GM18517 (cell line): Measurements from ENCODE around the gene SLC6A3.
A peak's percentile ranks its signal among the peaks of the same experiment; 100 is the strongest.

Experiments
- ATAC-seq: cut with Tn5 transposase; IDR thresholded peaks from one replicate; pipeline ENCODE4 v1.9.1; 2021; ENCODE audit warnings: mild to moderate bottlenecking, moderate library complexity; ENCODE audit not compliant: unreplicated experiment

SLC6A3 gene

DNA sequence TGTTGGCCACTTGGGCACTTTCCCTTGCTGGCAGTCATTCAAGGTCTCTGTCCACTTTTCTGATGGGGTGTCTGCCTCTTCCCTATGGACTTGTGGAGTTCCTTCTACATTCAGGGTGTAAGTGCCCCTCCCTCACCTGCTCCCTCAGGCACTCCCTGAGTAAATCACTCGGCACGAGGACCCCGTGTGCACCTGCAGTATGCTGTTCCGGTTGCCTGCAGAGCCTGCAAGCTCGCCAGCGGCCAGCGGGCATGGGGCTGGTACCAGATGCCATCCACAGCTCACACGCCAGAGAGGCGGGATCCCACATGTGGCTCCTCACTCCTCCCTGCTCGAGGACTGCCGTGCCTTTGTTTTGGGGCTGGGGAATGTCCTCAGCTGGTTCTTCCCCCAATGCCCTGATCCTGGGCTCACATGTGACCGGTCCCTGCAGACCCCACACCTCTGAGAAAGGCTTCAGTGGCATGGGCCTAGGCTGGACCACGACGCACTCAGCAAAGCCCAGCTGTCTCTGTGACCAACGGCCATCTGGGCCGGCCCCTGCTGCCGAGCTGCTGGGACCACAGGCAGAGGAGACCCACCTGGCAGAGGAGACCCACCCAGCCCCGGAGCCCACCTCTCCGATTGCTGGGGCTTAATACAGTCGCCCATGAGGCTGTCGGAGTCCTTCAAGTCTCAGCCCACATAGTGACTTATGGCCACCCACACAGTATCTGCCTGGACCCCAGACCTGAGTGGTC lies 54.2 kb downstream of the SLC6A3 start:
- no peak for ATAC-seq

GRCh38 chr5:1390333-1390732 lies 54.9 kb downstream of the SLC6A3 start:
- no peak for ATAC-seq

GRCh38 chr5:1388383-1388967 lies 56.8 kb downstream of the SLC6A3 start:
- no peak for ATAC-seq

DNA sequence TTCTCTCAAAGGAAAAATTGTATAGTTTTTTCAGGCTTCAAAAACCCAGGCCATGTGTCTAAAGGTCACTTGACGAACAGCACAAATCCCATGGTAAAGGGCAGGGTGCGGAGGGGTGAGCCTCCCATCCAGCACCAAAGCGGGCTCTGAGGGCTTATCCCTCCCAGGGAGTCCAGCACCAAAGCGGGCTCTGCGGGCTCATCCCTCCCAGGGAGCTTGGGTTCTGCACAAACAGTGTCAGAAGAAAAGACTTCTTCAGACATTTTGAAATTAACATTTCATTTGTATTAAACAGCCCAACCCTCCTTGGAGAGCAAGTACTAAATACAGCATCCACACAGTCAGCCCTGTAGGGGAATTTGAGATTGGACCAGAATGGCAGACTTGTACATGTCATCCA lies 57.4 kb downstream of the SLC6A3 start:
- no peak for ATAC-seq

DNA sequence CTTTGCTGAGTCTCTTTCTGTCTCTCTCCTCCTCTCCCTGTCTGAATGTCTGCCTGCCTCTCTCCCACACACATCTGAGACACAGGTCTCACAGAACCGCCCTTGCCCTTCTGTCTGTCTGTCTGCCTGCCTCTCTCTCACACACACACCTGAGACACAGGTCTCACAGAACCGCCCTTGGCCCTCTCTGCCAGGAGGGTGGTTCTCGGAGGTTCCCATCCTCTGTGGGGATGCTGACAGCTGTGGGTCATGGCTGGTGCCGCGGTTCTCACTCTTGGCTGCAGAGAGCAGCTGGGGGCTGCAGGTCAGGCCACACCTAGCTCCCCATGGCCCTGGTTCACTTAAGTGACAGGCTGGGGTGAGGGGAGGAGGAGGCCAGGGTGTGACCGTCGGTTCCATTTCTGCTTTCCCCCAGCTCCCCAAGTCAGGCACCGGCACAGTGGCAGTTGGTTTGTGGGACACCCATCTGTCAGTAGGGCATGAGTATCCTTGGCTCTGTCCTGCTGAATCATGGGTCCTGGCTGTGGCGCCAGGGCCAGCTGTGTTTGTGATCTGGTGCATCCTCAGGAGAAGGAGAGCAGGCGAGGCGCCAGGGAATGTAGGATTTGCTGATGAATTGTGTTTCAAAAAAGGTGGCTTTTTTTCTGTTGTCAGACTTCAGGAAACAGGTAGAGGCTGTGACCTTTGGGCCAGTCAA lies 58.0 kb downstream of the SLC6A3 start:
- no peak for ATAC-seq

- peak; percentile 57 for ATAC-seq
These were observed 58.9 kb downstream of the SLC6A3 start for GRCh38 chr5:1386274-1386717.

DNA sequence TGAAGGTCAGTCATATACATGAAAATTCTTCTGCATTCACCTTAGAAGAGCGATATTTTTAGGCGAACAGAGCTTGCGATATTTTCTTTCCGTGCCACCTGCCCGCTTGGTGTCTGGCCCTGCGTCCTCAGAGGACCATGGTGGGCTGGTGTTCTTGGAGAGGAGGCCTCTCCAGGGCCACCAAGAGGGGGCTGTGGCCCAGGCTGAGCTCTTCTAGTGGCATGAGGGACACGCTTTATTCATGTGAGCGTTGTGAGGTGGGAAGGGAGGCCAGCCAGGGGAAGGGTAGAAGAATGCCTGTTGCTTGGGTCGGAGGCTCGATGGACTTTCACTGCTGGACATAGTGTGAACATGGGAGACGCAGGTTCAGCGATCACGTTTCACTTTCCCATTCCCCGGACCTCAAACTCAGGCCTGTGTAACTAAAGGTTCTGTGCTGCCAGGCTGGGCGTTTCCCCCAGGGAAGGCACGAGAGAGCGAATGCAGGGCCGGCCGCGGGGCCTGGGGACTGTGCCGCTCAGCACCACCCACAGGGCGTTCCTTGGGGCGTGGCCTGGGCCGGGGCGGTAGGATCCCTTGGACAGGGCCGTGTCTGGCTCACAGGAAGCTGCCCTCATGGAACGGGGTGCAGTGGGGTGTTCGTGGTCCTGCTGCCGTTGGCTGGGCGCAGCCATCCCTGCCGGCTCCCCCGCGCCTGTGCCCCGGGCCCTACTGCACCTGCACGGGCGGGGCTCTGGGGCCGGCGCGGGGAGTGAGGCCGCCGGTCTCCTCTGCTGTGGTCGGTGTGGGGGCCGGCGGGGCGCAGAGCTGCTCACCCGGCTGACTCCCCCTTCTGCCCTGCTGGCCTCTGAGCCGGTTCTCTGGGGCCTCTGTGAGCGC lies 59.6 kb downstream of the SLC6A3 start:
- peak; percentile 73 for ATAC-seq

- ATAC-seq, result no peak
These were observed 60.7 kb downstream of the SLC6A3 start for GRCh38 chr5:1384521-1384920.

DNA sequence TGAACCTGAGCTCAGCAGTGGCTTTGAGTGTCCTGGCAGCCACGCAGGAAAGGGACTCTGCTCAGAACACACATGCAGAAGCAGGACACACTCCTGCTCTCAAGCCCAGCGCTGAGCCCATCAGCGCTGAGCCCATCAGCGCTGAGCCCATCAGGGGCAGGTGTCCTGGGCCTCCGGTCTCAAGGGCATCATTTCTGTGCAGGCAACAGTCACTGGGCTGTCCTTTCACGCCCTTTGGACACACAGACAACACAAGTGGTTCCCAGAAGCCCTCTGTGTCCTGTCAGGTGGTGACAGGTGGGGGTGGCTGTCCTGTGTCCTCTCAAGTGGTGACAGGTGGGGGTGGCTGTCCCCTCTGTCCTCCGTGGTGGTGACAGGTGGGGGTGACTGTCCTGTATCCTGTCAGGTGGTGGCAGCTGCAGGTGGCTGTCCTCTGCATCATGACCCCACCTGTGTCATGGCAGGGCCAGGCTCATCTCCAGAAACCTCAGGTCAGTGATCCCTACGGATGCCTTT lies 61.3 kb downstream of the SLC6A3 start:
- no peak for ATAC-seq

DNA sequence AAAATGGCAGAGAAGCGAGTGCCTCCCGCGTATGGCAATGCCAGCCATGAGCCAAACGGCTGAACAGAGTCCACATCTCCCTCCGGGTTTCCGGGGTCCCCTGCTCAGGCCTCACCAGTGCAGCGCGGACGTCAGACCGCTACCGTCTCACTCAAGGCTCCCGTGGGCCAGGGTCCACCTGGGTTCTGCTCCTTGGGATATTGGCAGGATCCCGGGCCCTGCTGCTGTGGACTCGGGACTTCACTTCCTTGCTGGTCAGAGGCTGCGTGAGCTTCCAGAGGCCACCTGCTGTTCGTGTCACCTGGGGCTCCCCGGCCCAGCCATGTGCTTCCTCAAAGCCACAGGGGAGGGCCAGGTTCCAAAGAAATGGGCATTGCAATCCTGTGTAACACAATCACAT lies 61.9 kb downstream of the SLC6A3 start:
- ATAC-seq, result no peak

GRCh38 chr5:1382248-1382700 lies 63.0 kb downstream of the SLC6A3 start:
- ATAC-seq, result no peak

DNA sequence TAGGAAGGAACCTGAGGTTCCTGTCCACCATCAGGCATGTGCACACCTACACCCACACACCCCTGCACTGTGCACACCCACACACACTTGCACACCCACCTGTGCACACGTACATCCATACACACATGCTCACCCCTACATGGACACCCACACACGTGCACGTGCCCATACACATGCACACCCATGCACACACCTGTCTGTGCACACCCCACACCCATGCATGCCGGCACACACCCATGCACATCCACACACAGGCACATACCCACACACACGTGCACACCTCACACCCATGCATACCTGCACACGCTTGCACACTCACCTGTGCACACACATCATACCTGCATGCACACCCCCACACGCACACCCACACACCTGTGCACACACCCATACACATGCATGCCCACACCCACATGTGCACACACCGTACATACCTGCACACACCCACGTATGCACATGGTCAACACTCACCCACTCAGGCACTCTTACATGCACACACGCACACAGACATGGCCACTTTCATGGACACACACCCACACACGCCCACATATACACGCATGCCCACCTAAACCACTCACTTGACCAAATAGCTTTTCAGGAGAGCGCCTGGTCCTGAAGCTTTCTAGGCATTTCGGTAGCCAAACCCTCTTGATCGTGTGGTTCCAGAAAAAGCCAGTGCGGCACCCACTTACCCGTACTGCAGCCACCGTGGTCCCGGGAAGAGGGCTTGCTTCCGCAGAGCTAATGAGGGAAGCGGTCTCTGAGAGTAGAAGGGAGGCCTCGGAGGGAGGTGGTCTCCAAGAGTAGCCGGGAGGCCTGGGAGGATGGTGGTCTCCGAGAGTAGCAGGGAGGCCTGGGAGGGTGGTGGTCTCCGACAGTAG lies 63.6 kb downstream of the SLC6A3 start:
- no peak for ATAC-seq

DNA sequence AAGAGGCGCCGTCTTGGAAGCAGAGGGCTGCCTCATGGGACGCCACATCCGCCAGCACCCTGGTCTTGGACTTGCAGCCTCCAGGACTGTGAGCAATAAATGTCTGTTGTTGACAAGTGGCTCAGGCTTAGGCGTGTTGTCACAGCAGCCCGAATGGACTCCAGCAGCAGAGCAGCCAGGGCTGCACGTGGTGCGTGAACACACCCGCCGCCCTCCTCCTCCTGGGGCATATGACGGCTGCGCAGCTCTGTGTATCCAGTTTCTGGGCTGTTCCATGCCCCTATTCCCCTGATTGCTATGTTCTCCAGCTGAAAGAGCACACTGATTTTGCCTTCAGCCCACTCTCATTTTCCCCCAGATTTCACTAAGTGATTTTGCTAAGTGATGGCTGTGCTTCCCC lies 64.3 kb downstream of the SLC6A3 start:
- no peak for ATAC-seq

DNA sequence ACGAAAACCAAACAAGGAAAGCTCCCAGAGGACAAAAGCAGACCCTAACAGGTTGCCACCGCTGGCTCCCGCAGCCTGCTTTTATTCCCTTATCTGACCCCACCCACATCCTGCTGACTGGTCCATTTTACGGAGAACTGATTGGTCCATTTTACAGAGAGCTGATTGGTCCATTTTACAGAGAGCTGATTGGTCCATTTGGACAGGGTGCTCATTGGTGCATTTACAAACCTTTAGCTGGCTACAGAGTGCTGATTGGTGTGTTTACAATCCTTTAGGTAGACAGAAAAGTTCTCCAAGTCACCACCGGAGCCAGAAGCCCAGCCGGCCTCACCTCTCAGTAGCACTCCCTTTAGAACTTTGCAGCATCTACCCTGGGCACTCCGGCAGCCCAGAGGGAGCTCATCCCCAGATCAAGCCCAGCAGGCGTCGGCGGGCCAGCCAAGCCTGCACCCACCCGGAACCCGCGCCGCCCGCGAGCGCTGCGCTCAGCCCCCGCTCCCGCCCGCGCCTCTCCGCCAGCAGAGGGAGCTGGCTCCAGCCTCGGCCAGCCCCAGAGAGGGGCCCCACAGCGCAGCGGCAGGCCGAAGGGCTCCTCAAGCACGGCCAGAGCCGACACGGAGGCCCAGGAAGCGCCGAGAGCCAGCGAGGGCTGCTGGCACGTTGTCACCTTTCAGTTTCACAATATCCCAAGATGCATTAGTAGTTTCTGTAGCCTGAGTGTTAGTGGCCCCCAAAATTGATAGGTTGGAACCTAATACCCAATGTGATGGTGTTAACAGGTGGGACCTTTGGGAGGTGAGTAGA lies 65.0 kb downstream of the SLC6A3 start:
- ATAC-seq, result peak; percentile 63

- no peak for ATAC-seq
These were observed 66.2 kb downstream of the SLC6A3 start for GRCh38 chr5:1378866-1379659.

GRCh38 chr5:1378096-1378495 lies 67.1 kb downstream of the SLC6A3 start:
- no peak for ATAC-seq

GRCh38 chr5:1376981-1377380 lies 68.3 kb downstream of the SLC6A3 start:
- ATAC-seq, result no peak
